GM19455 (cell line): ENCODE data around the gene SEMA5B.

Experiments used
- ATAC-seq: cut with Tn5 transposase; IDR thresholded peaks from one replicate; pipeline ENCODE4 v1.9.1; 2021; ENCODE audit not compliant: unreplicated experiment

The SEMA5B gene

GRCh38 chr3:123055352-123055751 is 27.8 kb upstream of the SEMA5B start:
- ATAC-seq, result no peak

- no peak for ATAC-seq
Measured at GRCh38 chr3:123054931-123055330, 27.4 kb upstream of the SEMA5B start.

- no peak for ATAC-seq
Measured at GRCh38 chr3:123054109-123054778, 26.7 kb upstream of the SEMA5B start.

GRCh38 chr3:123053107-123053506 is 25.5 kb upstream of the SEMA5B start:
- ATAC-seq, result no peak

DNA sequence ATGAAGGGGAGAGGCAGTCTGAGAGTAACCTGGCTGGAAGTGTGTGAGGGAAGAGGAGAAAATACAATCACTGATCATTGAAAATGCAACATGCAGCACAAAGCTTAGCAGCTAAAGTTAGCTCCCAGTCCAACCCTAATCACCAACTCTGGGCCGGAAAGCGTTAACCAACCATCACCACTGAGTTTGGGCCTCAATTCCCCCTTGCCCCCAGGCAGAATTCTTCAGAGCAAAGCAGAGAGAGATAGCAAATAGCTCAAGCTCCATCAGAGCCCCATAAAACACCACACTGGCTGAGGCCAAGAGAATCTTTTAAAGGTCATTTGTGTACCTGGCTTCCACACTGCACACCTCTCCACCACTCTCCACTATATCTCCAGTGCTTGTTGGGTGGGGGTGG is 23.1 kb upstream of the SEMA5B start:
- no peak for ATAC-seq

GRCh38 chr3:123048480-123049237 is 21.1 kb upstream of the SEMA5B start:
- no peak for ATAC-seq

GRCh38 chr3:123047062-123047319 is 19.4 kb upstream of the SEMA5B start:
- ATAC-seq, result no peak

DNA sequence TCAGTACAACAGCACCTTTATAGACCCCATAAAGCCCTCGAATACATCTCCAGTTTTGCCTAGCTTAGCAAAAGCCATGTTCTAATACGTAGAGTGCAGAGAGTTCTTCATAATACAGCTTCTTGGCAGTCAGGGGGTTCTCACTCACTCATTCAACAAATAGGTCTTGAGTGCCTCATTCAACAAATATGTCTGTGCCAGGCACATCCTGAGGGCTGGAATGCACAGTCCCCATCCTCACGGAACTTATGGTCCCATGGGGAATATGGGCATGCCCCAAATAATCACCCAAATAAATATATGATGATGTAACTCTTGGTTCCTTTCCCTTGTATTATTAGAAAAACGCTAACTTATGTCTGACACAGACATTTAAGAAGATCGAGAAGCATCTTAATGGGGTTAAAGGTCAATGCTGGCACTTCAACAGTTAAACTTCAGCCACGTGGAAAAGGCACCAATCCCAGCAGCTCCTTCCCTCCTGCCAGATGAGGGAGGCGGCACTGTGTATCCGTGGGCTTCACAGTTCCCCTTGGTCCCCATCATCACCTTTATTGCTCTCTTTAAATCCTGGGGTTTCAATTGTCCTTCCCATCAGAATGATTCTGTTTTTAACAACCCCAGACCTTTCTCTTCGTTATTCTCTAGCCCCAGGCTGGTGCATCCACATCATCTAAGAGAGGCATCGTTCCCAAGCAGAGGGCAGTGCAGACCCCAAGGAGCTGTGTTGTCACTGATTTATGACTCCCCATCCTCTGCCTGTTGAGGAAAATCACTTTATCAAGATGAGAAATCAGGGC is 18.9 kb upstream of the SEMA5B start:
- no peak for ATAC-seq

GRCh38 chr3:123044981-123045763 is 17.6 kb upstream of the SEMA5B start:
- no peak for ATAC-seq

- no peak for ATAC-seq
Measured at GRCh38 chr3:123042413-123042812, 14.8 kb upstream of the SEMA5B start.

DNA sequence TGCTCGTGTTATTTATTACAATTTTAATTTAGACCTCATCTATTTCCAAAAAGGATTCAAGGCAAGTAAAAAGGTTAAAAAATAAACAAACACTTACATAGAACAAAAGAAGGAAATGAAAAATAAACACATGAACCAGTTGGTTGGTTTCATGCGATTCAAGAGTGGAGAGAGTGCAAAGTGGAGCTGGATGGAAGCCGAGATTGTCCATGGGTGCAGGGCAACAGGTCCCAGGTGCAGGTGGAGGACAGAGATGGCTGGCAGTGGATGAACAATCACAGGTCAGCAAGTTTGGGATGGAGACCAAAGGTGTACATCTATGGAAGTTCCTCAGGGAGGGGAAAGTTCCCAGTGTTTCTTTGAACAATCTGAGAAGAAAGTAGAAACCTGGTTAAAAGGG is 11.6 kb upstream of the SEMA5B start:
- no peak for ATAC-seq

GRCh38 chr3:123038751-123039150 is 11.2 kb upstream of the SEMA5B start:
- ATAC-seq, result no peak

DNA sequence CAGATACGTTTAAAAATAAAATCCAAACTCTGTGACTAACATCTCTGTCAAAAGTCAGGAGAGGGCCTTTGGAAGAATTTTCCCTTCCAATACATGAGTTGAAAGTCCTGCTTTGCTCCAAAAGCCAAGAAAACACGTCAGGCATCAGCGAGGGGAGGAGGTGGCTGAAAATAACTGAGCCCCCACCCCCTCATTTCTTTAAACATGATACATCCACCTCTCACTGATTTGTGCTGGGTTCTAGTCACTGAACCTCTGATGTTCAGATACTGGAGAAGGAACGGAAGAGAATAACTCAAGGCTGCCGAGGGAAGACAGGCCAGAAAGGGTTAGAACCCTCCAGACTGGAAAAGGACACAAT is 9.4 kb upstream of the SEMA5B start:
- ATAC-seq, result no peak

DNA sequence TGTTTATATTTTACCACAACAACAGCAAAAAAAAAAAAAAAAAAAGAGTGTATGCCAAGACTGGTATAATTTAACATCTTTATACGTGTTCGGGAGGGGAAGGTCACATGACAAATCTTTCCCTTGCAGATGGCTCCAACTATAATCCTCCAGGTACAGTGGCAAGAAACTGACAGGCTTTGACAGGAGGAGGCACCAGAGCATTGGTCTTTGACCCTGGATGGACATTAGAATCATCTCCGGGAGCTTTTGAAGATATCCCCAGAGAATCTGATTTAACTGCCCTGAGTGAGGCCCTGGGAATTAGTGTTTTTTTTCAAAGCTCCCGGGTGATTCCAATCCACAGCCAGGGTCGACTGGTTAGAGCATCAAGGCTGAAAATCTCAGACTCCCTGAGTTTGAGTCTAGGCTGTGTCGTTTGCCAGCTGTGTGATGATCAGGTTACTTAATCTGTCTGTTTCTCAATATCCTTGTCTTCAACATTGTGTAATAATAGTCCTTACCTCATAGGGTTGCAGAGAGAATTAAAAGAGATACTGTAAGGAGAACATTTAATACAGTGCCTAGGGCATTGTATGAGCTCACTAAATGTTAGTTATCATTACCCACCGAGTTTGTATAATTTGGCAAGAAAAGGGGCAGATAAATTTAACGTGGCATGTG is 8.9 kb upstream of the SEMA5B start:
- no peak for ATAC-seq

DNA sequence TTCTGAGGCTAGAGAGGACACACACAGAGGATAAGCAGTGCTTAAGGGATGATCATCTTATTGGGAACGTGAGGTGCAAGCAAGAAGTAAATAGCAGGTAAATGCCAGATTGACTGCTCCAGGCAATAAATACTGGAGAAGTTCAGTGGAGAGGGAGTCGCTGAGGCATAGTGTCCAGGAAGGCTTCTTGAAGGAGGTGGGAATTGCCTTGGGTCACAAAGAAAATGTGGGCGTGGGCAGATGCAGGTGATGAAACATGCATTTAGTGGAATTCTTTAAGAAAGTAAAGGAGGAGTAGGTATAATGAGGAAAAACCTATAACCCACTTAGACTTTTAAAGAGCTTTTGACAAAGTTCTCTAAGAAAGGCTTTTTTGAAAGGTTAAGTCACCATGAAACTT is 7.4 kb upstream of the SEMA5B start:
- ATAC-seq, result no peak

DNA sequence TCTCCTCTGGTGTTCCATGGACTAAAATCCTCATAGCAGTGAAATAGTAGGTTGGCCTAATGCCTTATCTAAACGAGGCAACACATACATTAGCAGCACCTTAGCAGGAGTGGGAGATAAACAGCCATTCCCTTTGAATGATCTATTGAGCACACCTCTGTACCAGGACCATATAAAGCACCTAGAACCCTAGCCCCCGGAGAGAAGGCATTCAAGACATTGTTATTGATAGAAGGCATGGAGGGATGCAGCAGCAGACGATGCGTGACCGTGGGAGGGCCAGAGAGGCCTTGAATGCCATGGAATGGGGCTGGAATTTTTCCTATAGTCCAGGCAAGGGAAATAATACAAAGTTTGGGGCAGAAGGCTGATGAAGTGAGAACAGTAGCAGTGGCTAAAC is 6.6 kb upstream of the SEMA5B start:
- ATAC-seq, result no peak

GRCh38 chr3:123032057-123032456 is 4.5 kb upstream of the SEMA5B start:
- ATAC-seq, result no peak

- ATAC-seq, result no peak
Measured at GRCh38 chr3:123031051-123031450, 3.5 kb upstream of the SEMA5B start.

DNA sequence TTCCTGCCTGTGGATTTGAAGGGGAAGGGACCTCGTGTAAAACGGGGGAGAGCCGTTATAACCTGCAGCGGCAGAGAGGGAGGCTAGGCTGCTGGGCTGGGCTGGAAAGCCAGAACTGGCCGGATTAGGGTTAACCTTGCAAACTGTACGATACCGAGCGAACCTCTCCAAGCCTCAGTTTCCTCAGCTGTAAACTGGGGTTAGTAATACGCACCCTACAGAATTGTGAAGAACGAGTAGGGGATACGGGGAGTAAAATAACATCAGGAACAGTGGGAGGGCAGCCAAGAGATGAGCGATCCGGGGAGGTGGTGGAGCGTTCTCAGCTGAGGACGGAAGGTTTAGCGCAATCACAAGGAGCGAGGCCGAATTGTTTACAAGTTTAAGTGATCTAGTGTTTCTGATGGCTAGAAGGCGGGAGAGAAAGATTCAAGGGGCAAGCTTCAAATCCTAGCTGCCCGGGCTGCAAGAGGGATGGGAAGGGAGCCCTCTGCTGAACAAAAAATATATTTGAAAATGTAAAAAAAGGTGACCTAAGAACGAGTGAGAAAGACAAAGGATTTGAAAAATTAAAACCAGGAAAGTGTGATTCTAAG is 768 bp upstream of the SEMA5B start:
- no peak for ATAC-seq

- no peak for ATAC-seq
Measured at GRCh38 chr3:123026565-123027291, 835 bp downstream of the SEMA5B start.
